Measurements from ENCODE around the gene PRR15. TPM values are rescaled to one million over a fixed set of nuclear protein-coding genes. Genes with fewer than 3 reads are reported as not detected.

The PRR15 gene
- total and polyA plus RNA-seq, 2 experiments from 2014 or later: 9.6 to 17.4 TPM

- H3K4me3 Mint-ChIP-seq: no peak overlapping the region
- H3K4me1 Mint-ChIP-seq: peaks cover 42% of the 10 kb centered on the region
- H3K36me3 Mint-ChIP-seq (ENCODE audit: low read depth): no peaks in the 10 kb centered on the region; the same call in 2 of the 3 replicates
- Histone ChIP-seq H3K79me2 (replicated peaks; ENCODE audit: insufficient read depth) (no peaks in the 10 kb centered on the region), H3K27me3 (ENCODE audit: insufficient read depth) (no peaks in the 10 kb centered on the region), H4K20me1 (replicated peaks; ENCODE audit: insufficient read depth) (no peaks in the 10 kb centered on the region), H3K4me3 (no peak overlapping the region), H2AFZ (no peak overlapping the region), H3F3A (replicated peaks; ENCODE audit: low read depth) (no peaks in the 10 kb centered on the region), H3K4me2 (no peak overlapping the region), H3K4me1 (ENCODE audit: insufficient read depth) (peaks cover 30% of the 10 kb centered on the region), H3K9me2 (ENCODE audit: insufficient read depth) (0 out of 2 replicates have a peak, but pooled peaks cover 7% of the 10 kb centered on the region), H3K36me3 (ENCODE audit: insufficient read depth) (no peaks in the 10 kb centered on the region), H3K27ac (ENCODE audit: low read depth) (no peak overlapping the region)
- no peak for TF ChIP-seq JUNB (IDR thresholded peaks at IDR 0.05; ENCODE audit: unreplicated experiment)
- TF ChIP-seq, protein P1, sequence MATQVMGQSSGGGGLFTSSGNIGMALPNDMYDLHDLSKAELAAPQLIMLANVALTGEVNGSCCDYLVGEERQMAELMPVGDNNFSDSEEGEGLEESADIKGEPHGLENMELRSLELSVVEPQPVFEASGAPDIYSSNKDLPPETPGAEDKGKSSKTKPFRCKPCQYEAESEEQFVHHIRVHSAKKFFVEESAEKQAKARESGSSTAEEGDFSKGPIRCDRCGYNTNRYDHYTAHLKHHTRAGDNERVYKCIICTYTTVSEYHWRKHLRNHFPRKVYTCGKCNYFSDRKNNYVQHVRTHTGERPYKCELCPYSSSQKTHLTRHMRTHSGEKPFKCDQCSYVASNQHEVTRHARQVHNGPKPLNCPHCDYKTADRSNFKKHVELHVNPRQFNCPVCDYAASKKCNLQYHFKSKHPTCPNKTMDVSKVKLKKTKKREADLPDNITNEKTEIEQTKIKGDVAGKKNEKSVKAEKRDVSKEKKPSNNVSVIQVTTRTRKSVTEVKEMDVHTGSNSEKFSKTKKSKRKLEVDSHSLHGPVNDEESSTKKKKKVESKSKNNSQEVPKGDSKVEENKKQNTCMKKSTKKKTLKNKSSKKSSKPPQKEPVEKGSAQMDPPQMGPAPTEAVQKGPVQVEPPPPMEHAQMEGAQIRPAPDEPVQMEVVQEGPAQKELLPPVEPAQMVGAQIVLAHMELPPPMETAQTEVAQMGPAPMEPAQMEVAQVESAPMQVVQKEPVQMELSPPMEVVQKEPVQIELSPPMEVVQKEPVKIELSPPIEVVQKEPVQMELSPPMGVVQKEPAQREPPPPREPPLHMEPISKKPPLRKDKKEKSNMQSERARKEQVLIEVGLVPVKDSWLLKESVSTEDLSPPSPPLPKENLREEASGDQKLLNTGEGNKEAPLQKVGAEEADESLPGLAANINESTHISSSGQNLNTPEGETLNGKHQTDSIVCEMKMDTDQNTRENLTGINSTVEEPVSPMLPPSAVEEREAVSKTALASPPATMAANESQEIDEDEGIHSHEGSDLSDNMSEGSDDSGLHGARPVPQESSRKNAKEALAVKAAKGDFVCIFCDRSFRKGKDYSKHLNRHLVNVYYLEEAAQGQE (IDR thresholded peaks at IDR 0.05; ENCODE audit: unreplicated experiment): no peak
- no peak for TF ChIP-seq POLR2AphosphoS5 (IDR thresholded peaks at IDR 0.05; ENCODE audit: low read depth)
- no peak for TF ChIP-seq ZNF331 (CRISPR knock-in tag; IDR thresholded peaks at IDR 0.05; ENCODE audit: low read depth)
- TF ChIP-seq CREB1 (CRISPR knock-in tag; IDR thresholded peaks at IDR 0.05; ENCODE audit: low read depth): no peak
- TF ChIP-seq NANOG (IDR thresholded peaks at IDR 0.05; ENCODE audit: borderline replicate concordance): no peak
- no peak for TF ChIP-seq EZH2phosphoT487 (IDR thresholded peaks at IDR 0.05; ENCODE audit: unreplicated experiment)
- no peak for TF ChIP-seq EZH2 (IDR thresholded peaks at IDR 0.05; ENCODE audit: low read depth, unreplicated experiment)
- no peak for ATAC-seq
- DNase-seq (ENCODE audit: low spot score): no peak
- H3K27me3 Mint-ChIP-seq (ENCODE audit: insufficient read depth, low read depth, poor library complexity): peaks cover 8% of the 10 kb centered on the region
- H3K27ac Mint-ChIP-seq: no peak overlapping the region
- H3K9me3 Mint-ChIP-seq: peaks cover 2% of the 10 kb centered on the region; the same call in 2 of the 3 replicates
Observed at GRCh38 chr7:29610086-29610485, 46.5 kb downstream of the PRR15 start.

- Mint-ChIP-seq H3K27ac (no peak overlapping the region), H3K36me3 (ENCODE audit: low read depth) (no peaks in the 10 kb centered on the region; the same call in 2 of the 3 replicates), H3K27me3 (ENCODE audit: insufficient read depth, low read depth, poor library complexity) (peaks cover 8% of the 10 kb centered on the region), H3K4me1 (peaks cover 42% of the 10 kb centered on the region), H3K4me3 (no peak overlapping the region), H3K9me3 (peaks cover 2% of the 10 kb centered on the region; the same call in 2 of the 3 replicates)
- H3K4me1 ChIP-seq (ENCODE audit: insufficient read depth): peaks cover 30% of the 10 kb centered on the region
- no peak overlapping the region for H3K27ac ChIP-seq (ENCODE audit: low read depth)
- no peaks in the 10 kb centered on the region for H3K79me2 ChIP-seq (replicated peaks; ENCODE audit: insufficient read depth)
- peak overlapping the region; percentile 20; the same call in 1 of the 2 replicates for H2AFZ ChIP-seq
- no peaks in the 10 kb centered on the region for H3K36me3 ChIP-seq (ENCODE audit: insufficient read depth)
- H3K4me2 ChIP-seq: 0 out of 2 replicates have a peak overlapping the region, but pooled peaks have one; percentile 23
- no peaks in the 10 kb centered on the region for H3K27me3 ChIP-seq (ENCODE audit: insufficient read depth)
- no peaks in the 10 kb centered on the region for H3F3A ChIP-seq (replicated peaks; ENCODE audit: low read depth)
- H3K4me3 ChIP-seq: no peak overlapping the region
- no peaks in the 10 kb centered on the region for H4K20me1 ChIP-seq (replicated peaks; ENCODE audit: insufficient read depth)
- peak; percentile 83 for ATAC-seq
- H3K9me2 ChIP-seq (ENCODE audit: insufficient read depth): 0 out of 2 replicates have a peak, but pooled peaks cover 10% of the 10 kb centered on the region
- peak; percentile 68 for DNase-seq (ENCODE audit: low spot score)
- TF ChIP-seq, protein P2, sequence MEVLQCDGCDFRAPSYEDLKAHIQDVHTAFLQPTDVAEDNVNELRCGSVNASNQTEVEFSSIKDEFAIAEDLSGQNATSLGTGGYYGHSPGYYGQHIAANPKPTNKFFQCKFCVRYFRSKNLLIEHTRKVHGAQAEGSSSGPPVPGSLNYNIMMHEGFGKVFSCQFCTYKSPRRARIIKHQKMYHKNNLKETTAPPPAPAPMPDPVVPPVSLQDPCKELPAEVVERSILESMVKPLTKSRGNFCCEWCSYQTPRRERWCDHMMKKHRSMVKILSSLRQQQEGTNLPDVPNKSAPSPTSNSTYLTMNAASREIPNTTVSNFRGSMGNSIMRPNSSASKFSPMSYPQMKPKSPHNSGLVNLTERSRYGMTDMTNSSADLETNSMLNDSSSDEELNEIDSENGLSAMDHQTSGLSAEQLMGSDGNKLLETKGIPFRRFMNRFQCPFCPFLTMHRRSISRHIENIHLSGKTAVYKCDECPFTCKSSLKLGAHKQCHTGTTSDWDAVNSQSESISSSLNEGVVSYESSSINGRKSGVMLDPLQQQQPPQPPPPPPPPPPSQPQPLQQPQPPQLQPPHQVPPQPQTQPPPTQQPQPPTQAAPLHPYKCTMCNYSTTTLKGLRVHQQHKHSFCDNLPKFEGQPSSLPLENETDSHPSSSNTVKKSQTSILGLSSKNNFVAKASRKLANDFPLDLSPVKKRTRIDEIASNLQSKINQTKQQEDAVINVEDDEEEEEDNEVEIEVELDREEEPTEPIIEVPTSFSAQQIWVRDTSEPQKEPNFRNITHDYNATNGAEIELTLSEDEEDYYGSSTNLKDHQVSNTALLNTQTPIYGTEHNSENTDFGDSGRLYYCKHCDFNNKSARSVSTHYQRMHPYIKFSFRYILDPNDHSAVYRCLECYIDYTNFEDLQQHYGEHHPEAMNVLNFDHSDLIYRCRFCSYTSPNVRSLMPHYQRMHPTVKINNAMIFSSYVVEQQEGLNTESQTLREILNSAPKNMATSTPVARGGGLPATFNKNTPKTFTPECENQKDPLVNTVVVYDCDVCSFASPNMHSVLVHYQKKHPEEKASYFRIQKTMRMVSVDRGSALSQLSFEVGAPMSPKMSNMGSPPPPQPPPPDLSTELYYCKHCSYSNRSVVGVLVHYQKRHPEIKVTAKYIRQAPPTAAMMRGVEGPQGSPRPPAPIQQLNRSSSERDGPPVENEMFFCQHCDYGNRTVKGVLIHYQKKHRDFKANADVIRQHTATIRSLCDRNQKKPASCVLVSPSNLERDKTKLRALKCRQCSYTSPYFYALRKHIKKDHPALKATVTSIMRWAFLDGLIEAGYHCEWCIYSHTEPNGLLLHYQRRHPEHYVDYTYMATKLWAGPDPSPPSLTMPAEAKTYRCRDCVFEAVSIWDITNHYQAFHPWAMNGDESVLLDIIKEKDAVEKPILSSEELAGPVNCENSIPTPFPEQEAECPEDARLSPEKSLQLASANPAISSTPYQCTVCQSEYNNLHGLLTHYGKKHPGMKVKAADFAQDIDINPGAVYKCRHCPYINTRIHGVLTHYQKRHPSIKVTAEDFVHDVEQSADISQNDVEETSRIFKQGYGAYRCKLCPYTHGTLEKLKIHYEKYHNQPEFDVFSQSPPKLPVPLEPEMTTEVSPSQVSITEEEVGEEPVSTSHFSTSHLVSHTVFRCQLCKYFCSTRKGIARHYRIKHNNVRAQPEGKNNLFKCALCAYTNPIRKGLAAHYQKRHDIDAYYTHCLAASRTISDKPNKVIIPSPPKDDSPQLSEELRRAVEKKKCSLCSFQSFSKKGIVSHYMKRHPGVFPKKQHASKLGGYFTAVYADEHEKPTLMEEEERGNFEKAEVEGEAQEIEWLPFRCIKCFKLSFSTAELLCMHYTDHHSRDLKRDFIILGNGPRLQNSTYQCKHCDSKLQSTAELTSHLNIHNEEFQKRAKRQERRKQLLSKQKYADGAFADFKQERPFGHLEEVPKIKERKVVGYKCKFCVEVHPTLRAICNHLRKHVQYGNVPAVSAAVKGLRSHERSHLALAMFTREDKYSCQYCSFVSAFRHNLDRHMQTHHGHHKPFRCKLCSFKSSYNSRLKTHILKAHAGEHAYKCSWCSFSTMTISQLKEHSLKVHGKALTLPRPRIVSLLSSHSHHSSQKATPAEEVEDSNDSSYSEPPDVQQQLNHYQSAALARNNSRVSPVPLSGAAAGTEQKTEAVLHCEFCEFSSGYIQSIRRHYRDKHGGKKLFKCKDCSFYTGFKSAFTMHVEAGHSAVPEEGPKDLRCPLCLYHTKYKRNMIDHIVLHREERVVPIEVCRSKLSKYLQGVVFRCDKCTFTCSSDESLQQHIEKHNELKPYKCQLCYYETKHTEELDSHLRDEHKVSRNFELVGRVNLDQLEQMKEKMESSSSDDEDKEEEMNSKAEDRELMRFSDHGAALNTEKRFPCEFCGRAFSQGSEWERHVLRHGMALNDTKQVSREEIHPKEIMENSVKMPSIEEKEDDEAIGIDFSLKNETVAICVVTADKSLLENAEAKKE (CRISPR knock-in tag; IDR thresholded peaks at IDR 0.05): no peak
- TF ChIP-seq CTCF (conservative IDR thresholded peaks at IDR 0.05; ENCODE audit: low read depth in 2 of 2): no peak
- no peak for TF ChIP-seq ZNF331 (CRISPR knock-in tag; IDR thresholded peaks at IDR 0.05; ENCODE audit: low read depth)
Observed at GRCh38 chr7:29611941-29612544, 48.4 kb downstream of the PRR15 start.

All from GM23338 (cell line).